ACC112 (cell line): Measurements from ENCODE around the gene GATA2.

Source experiments
- H2AFZ ChIP-seq: fragments of 200-600 bp; sonication (generic); one replicate; pipeline ENCODE4 v1.6.0; 2017; ENCODE audit warnings: antibody characterized with exemption, low read length; ENCODE audit not compliant: unreplicated experiment
- H3K27ac ChIP-seq: fragments of 200-600 bp; sonication (generic); 2 replicates; pipeline ENCODE4 v1.5.1; 2014; ENCODE audit warnings: low read depth, mild to moderate bottlenecking, antibody characterized with exemption, low read length, moderate library complexity
- H3K27me3 ChIP-seq: fragments of 200-600 bp; sonication (generic); 2 replicates; pipeline ENCODE4 v1.6.1; 2014; ENCODE audit warnings: mild to moderate bottlenecking, antibody characterized with exemption, low read length, moderate library complexity, mixed read lengths; ENCODE audit not compliant: insufficient read depth
- H3K36me3 ChIP-seq: fragments of 200-600 bp; sonication (generic); 2 replicates; pipeline ENCODE4 v1.6.1; 2016; ENCODE audit warnings: mild to moderate bottlenecking, antibody characterized with exemption, low read length, moderate library complexity, mixed read lengths; ENCODE audit not compliant: insufficient read depth
- H3K4me1 ChIP-seq: fragments of 200-600 bp; sonication (generic); one replicate; pipeline ENCODE4 v1.6.1; 2016; ENCODE audit warnings: low read length, mixed read lengths; ENCODE audit not compliant: insufficient read depth, unreplicated experiment, control insufficient read depth
- H3K4me3 ChIP-seq: fragments of 200-600 bp; sonication (generic); 2 replicates; pipeline ENCODE4 v1.5.1; 2014; ENCODE audit warnings: mild to moderate bottlenecking, low read depth, low read length
- H3K79me2 ChIP-seq: fragments of 200-600 bp; sonication (generic); one replicate; pipeline ENCODE4 v1.6.0; 2016; ENCODE audit warnings: low read length; ENCODE audit not compliant: control insufficient read depth, unreplicated experiment, insufficient read depth

Gene GATA2

GRCh38 chr3:128471720-128472119 lies 21.3 kb downstream of the GATA2 start:
- Histone ChIP-seq H3K4me3 (no peak overlapping the region), H3K36me3 (no peaks in the 10 kb centered on the region), H3K27ac (no peak overlapping the region), H2AFZ (no peak overlapping the region), H3K27me3 (peaks cover 58% of the 10 kb centered on the region), H3K4me1 (no peaks in the 10 kb centered on the region), H3K79me2 (no peaks in the 10 kb centered on the region)

- peaks cover 64% of the 10 kb centered on the region for H3K27me3 ChIP-seq
- H3K36me3 ChIP-seq: no peaks in the 10 kb centered on the region
- no peaks in the 10 kb centered on the region for H3K4me1 ChIP-seq
- no peaks in the 10 kb centered on the region for H3K79me2 ChIP-seq
- no peak overlapping the region for H2AFZ ChIP-seq
- H3K4me3 ChIP-seq: no peak overlapping the region
- no peak overlapping the region for H3K27ac ChIP-seq
These were observed 21.9 kb downstream of the GATA2 start for GRCh38 chr3:128471110-128471509.

- Histone ChIP-seq H3K27ac (no peak overlapping the region), H3K36me3 (no peaks in the 10 kb centered on the region), H3K4me3 (no peak overlapping the region), H3K4me1 (no peaks in the 10 kb centered on the region), H2AFZ (no peak overlapping the region), H3K79me2 (no peaks in the 10 kb centered on the region), H3K27me3 (peaks cover 72% of the 10 kb centered on the region)
These were observed 22.7 kb downstream of the GATA2 start for GRCh38 chr3:128470134-128470899.

- Histone ChIP-seq H3K27me3 (peaks cover 76% of the 10 kb centered on the region), H3K27ac (no peak overlapping the region), H3K36me3 (no peaks in the 10 kb centered on the region), H3K4me1 (no peaks in the 10 kb centered on the region), H3K4me3 (no peak overlapping the region), H3K79me2 (no peaks in the 10 kb centered on the region), H2AFZ (no peak overlapping the region)
These were observed 23.4 kb downstream of the GATA2 start for GRCh38 chr3:128469556-128469955.

GRCh38 chr3:128468791-128469527 lies 24.0 kb downstream of the GATA2 start:
- H3K79me2 ChIP-seq: no peaks in the 10 kb centered on the region
- H2AFZ ChIP-seq: no peak overlapping the region
- H3K4me3 ChIP-seq: no peak overlapping the region
- H3K4me1 ChIP-seq: no peaks in the 10 kb centered on the region
- H3K36me3 ChIP-seq: no peaks in the 10 kb centered on the region
- H3K27ac ChIP-seq: no peak overlapping the region
- H3K27me3 ChIP-seq: peaks cover 70% of the 10 kb centered on the region

GRCh38 chr3:128468285-128468790 lies 24.7 kb downstream of the GATA2 start:
- Histone ChIP-seq H2AFZ (no peak overlapping the region), H3K27ac (no peak overlapping the region), H3K4me3 (no peak overlapping the region), H3K4me1 (no peaks in the 10 kb centered on the region), H3K27me3 (peaks cover 64% of the 10 kb centered on the region), H3K36me3 (no peaks in the 10 kb centered on the region), H3K79me2 (no peaks in the 10 kb centered on the region)

- Histone ChIP-seq H3K27me3 (peaks cover 50% of the 10 kb centered on the region), H2AFZ (no peak within 1 kb of the TSS), H3K27ac (no peak within 1 kb of the TSS), H3K4me3 (no peak within 1 kb of the TSS), H3K36me3 (no peaks in the 10 kb centered on the region), H3K79me2 (no peaks in the 10 kb centered on the region), H3K4me1 (no peaks in the 10 kb centered on the region)
These were observed 26.0 kb downstream of the GATA2 start, which contains the start of gene DNAJB8 for GRCh38 chr3:128466840-128467541. Gene DNAJB8, minus strand, starts transcription at chr3:128466890. Its CDS starts 3,645 bp downstream, at chr3:128463245.

GRCh38 chr3:128464702-128465101 lies 28.3 kb downstream of the GATA2 start:
- no peaks in the 10 kb centered on the region for H3K4me1 ChIP-seq
- H3K27ac ChIP-seq: no peak overlapping the region
- peaks cover 32% of the 10 kb centered on the region for H3K27me3 ChIP-seq
- no peaks in the 10 kb centered on the region for H3K79me2 ChIP-seq
- no peak overlapping the region for H3K4me3 ChIP-seq
- H3K36me3 ChIP-seq: no peaks in the 10 kb centered on the region
- no peak overlapping the region for H2AFZ ChIP-seq

GRCh38 chr3:128464188-128464587 lies 28.8 kb downstream of the GATA2 start:
- Histone ChIP-seq H3K27me3 (peaks cover 32% of the 10 kb centered on the region), H3K79me2 (no peaks in the 10 kb centered on the region), H3K4me1 (no peaks in the 10 kb centered on the region), H2AFZ (no peak overlapping the region), H3K4me3 (no peak overlapping the region), H3K36me3 (no peaks in the 10 kb centered on the region), H3K27ac (no peak overlapping the region)

GRCh38 chr3:128463771-128464170 lies 29.2 kb downstream of the GATA2 start:
- H3K4me1 ChIP-seq: no peaks in the 10 kb centered on the region
- H3K36me3 ChIP-seq: no peaks in the 10 kb centered on the region
- H2AFZ ChIP-seq: no peak overlapping the region
- no peak overlapping the region for H3K27ac ChIP-seq
- H3K4me3 ChIP-seq: no peak overlapping the region
- peaks cover 32% of the 10 kb centered on the region for H3K27me3 ChIP-seq
- H3K79me2 ChIP-seq: no peaks in the 10 kb centered on the region
